SK-N-SH treated with all-trans-retinoic acid at 6 μM for 48 hours (cell line): ENCODE measurements around the gene SNX30.

ENCODE experiments used
- ESRRG ChIP-seq: fragments of 250-450 bp; sonication (Bioruptor Pico); IDR thresholded peaks from 2 replicates; pipeline ENCODE4 v1.6.1; 2021; ENCODE audit warnings: mild to moderate bottlenecking
- GLIS3 ChIP-seq: fragments of 250-450 bp; sonication (Bioruptor Pico); IDR thresholded peaks from 2 replicates; pipeline ENCODE4 v1.5.0; 2020; ENCODE audit warnings: mild to moderate bottlenecking, moderate library complexity
- PATZ1 ChIP-seq: fragments of 250-450 bp; sonication (Bioruptor Pico); IDR thresholded peaks from 2 replicates; pipeline ENCODE4 v1.8.0; 2020; ENCODE audit warnings: mild to moderate bottlenecking, moderate library complexity, borderline replicate concordance
- RARB ChIP-seq: fragments of 250-450 bp; sonication (Bioruptor Pico); IDR thresholded peaks from 2 replicates; pipeline ENCODE4 v1.8.0; 2021; ENCODE audit warnings: mild to moderate bottlenecking, moderate library complexity
- TOX ChIP-seq: fragments of 250-450 bp; sonication (Bioruptor Pico); IDR thresholded peaks from 2 replicates; pipeline ENCODE4 v1.8.0; 2021; ENCODE audit warnings: mild to moderate bottlenecking, moderate library complexity, borderline replicate concordance
- ZC3H10 ChIP-seq: fragments of 250-450 bp; sonication (Bioruptor Pico); IDR thresholded peaks from 2 replicates; pipeline ENCODE4 v1.5.1; 2021; ENCODE audit warnings: mild to moderate bottlenecking, moderate library complexity
- ZFP30 ChIP-seq: fragments of 450-650 bp; formaldehyde crosslinking; IDR thresholded peaks from 2 replicates; pipeline ENCODE4 v1.5.0; 2022; ENCODE audit warnings: mild to moderate bottlenecking, moderate library complexity

GRCh38 chr9:112858005-112858404 lies 107.4 kb downstream of the SNX30 start:
- no peak for TF ChIP-seq ESRRG (CRISPR knock-in tag)
- no peak for TF ChIP-seq RARB
- no peak for TF ChIP-seq PATZ1 (CRISPR knock-in tag)
- no peak for TF ChIP-seq ZFP30 (CRISPR knock-in tag)
- no peak for TF ChIP-seq ZC3H10 (CRISPR knock-in tag)
- no peak for TF ChIP-seq TOX (CRISPR knock-in tag)
- TF ChIP-seq GLIS3 (CRISPR knock-in tag) = no peak
